Cardiac muscle cell (in vitro differentiated cells and primary cell): Measurements from ENCODE around the gene LSM12. TPM values are rescaled to one million over a fixed set of nuclear protein-coding genes. Genes with fewer than 3 reads are reported as not detected.

Experiments
- DNase-seq, 2 donors: peaks; one replicate each; pipeline versions ENCODE4 v3.0.0 to v3.0.0-alpha.2; 2010 to 2017; ENCODE audit warnings: low read depth in 1 of 2, low spot score in 1 of 2
- H3K27ac ChIP-seq: fragments of 200-600 bp; sonication (generic); 2 replicates; pipeline ENCODE4 v1.5.1; 2016
- H3K27me3 ChIP-seq: fragments of 200-600 bp; sonication (generic); 2 replicates; pipeline ENCODE4 v1.6.0; 2016; ENCODE audit warnings: control low read depth
- H3K36me3 ChIP-seq: fragments of 200-600 bp; sonication (generic); 2 replicates; pipeline ENCODE4 v1.5.1; 2016; ENCODE audit warnings: control low read depth
- H3K4me1 ChIP-seq: fragments of 200-600 bp; sonication (generic); 2 replicates; pipeline ENCODE4 v1.8.1; 2017; ENCODE audit warnings: low read depth, mild to moderate bottlenecking, mixed run types
- H3K4me3 ChIP-seq: fragments of 200-600 bp; sonication (generic); 2 replicates; pipeline ENCODE4 v1.5.1; 2016; ENCODE audit warnings: mild to moderate bottlenecking
- H3K9me3 ChIP-seq: fragments of 200-600 bp; sonication (generic); 2 replicates; pipeline ENCODE4 v1.5.1; 2017; ENCODE audit warnings: low read depth, mild to moderate bottlenecking, control low read depth
- polyA plus RNA-seq: library from polyadenylated mRNA; unstranded; fragments of >200 nt; fragmentation: Nextera tagmentation; extraction: Ambion mirVana; gene quantifications from 2 replicates; pipeline ENCODE4 v1.2.1, GENCODE V29; 2016
- total RNA-seq: library from RNA; depleted of rRNA; stranded (reverse); fragments of >200 nt; gene quantifications from 2 replicates; pipeline ENCODE4 v1.2.3, GENCODE V29; 2016
- TF ChIP-seq, protein P1 (sequence below): IDR thresholded peaks from 2 replicates; pipeline ENCODE4 v1.5.1; 2012; ENCODE audit warnings: low read depth, mild to moderate bottlenecking, low read length

Gene LSM12
- total and polyA plus RNA-seq, 2 experiments from 2014 or later: 31.0 to 46.5 TPM

- TF ChIP-seq, protein P1, sequence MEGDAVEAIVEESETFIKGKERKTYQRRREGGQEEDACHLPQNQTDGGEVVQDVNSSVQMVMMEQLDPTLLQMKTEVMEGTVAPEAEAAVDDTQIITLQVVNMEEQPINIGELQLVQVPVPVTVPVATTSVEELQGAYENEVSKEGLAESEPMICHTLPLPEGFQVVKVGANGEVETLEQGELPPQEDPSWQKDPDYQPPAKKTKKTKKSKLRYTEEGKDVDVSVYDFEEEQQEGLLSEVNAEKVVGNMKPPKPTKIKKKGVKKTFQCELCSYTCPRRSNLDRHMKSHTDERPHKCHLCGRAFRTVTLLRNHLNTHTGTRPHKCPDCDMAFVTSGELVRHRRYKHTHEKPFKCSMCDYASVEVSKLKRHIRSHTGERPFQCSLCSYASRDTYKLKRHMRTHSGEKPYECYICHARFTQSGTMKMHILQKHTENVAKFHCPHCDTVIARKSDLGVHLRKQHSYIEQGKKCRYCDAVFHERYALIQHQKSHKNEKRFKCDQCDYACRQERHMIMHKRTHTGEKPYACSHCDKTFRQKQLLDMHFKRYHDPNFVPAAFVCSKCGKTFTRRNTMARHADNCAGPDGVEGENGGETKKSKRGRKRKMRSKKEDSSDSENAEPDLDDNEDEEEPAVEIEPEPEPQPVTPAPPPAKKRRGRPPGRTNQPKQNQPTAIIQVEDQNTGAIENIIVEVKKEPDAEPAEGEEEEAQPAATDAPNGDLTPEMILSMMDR: no peak
- Histone ChIP-seq H3K36me3 (peaks cover 7% of the 10 kb centered on the region), H3K27me3 (no peaks in the 10 kb centered on the region), H3K9me3 (no peaks in the 10 kb centered on the region), H3K27ac (no peak overlapping the region), H3K4me1 (peaks cover 4% of the 10 kb centered on the region), H3K4me3 (no peak overlapping the region)
- DNase-seq: no peak
Observed at GRCh38 chr17:44045486-44045885, 21.0 kb downstream of the LSM12 start.

DNA sequence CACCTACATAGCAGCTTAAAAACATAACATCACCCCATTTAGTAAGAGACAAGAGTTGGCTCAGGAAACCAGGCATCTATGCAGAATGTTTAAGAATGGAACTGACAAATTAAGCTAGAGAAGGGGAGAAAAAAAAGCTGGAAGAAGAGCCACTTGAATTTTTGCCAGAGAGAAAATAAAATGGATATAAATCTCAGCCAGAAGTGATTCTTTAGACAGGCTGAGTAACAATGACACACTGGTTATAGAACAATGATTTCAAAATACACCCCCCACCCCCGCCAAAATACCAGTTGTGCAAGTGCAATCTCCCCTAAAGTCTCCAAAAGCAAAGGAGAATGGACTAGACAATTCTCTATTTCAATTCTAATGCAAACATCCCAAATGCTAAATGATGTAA lies 22.4 kb downstream of the LSM12 start:
- peak in 1 of 2 donors; percentile 50 for DNase-seq
- Histone ChIP-seq H3K9me3 (no peaks in the 10 kb centered on the region), H3K27me3 (no peaks in the 10 kb centered on the region), H3K4me3 (no peak overlapping the region), H3K4me1 (peaks cover 10% of the 10 kb centered on the region), H3K27ac (no peak overlapping the region), H3K36me3 (peaks cover 3% of the 10 kb centered on the region)
- TF ChIP-seq, protein P1: no peak

GRCh38 chr17:44043272-44043696 lies 23.2 kb downstream of the LSM12 start:
- Histone ChIP-seq H3K27me3 (no peaks in the 10 kb centered on the region), H3K36me3 (peaks cover 3% of the 10 kb centered on the region), H3K4me1 (peaks cover 10% of the 10 kb centered on the region), H3K9me3 (no peaks in the 10 kb centered on the region), H3K4me3 (no peak overlapping the region), H3K27ac (peak overlapping the region; percentile 71)
- TF ChIP-seq, protein P1: no peak
- DNase-seq: peak in 1 of 2 donors; percentile 77

GRCh38 chr17:44039829-44040635 lies 26.4 kb downstream of the LSM12 start:
- TF ChIP-seq, protein P1: no peak
- H3K9me3 ChIP-seq: no peaks in the 10 kb centered on the region
- H3K4me3 ChIP-seq: no peak overlapping the region
- peak in 1 of 2 donors; percentile 50 for DNase-seq
- H3K27me3 ChIP-seq: no peaks in the 10 kb centered on the region
- H3K4me1 ChIP-seq: peaks cover 10% of the 10 kb centered on the region
- peaks cover 18% of the 10 kb centered on the region for H3K36me3 ChIP-seq
- peak overlapping the region; percentile 57 for H3K27ac ChIP-seq

- TF ChIP-seq, protein P1: no peak
- Histone ChIP-seq H3K27ac (peak overlapping the region; percentile 57), H3K27me3 (no peaks in the 10 kb centered on the region), H3K4me3 (no peak overlapping the region), H3K36me3 (peaks cover 24% of the 10 kb centered on the region), H3K9me3 (no peaks in the 10 kb centered on the region), H3K4me1 (peaks cover 10% of the 10 kb centered on the region)
- DNase-seq: no peak
Observed at GRCh38 chr17:44038604-44039011, 27.9 kb downstream of the LSM12 start.
